ENCODE data around the gene LMAN2. TPM values are rescaled to one million over a fixed set of nuclear protein-coding genes. Genes with fewer than 3 reads are reported as not detected.

LMAN2 gene
- total RNA-seq, 2 experiments from 2014 or later, result 116 to 144 TPM

GRCh38 chr5:177372034-177372896 is 20.8 kb upstream of the LMAN2 start:
- CTCF ChIA-PET (ENCODE audit: unreplicated experiment), result interaction anchor here (0.6 kb wide), 2 partner anchors 129 to 170 kb away, joined by 3 read pairs; no protein-coding TSS in a partner anchor
- no peaks in the 10 kb centered on the region for H3K9me3 ChIP-seq (ENCODE audit: low read length)
- H3K9me2 ChIP-seq (ENCODE audit: insufficient read depth, low read length), result no peaks in the 10 kb centered on the region
- POLR2A ChIA-PET, result interaction anchor here (0.5 to 2.3 kb wide), 6 partner anchors 10 to 569 kb away, joined by 3 to 7 read pairs (median 4); partner anchors contain the start of gene LMAN2
- intact Hi-C loops (cut with micrococcal nuclease; ENCODE audit: unreplicated experiment), result no loop called here
- no peaks in the 10 kb centered on the region for H3K79me2 ChIP-seq (ENCODE audit: insufficient read depth, low read depth, low read length)
- no peak overlapping the region for H3K4me3 ChIP-seq (ENCODE audit: low read depth, low read length, poor library complexity, severe bottlenecking)
- BruUV-seq (replicated peaks), result no TSS peak
- peaks cover 42% of the 10 kb centered on the region for H3K4me1 ChIP-seq (ENCODE audit: insufficient read depth, low read length, poor library complexity, severe bottlenecking)
- peak overlapping the region; percentile 59 for H3K4me2 ChIP-seq (ENCODE audit: low read length)
- H3K36me3 ChIP-seq (ENCODE audit: insufficient read depth, low read length), result peaks cover 32% of the 10 kb centered on the region
- TF ChIP-seq EZH2phosphoT487 (IDR thresholded peaks at IDR 0.05; ENCODE audit: borderline replicate concordance, low read depth, low read length) (no peak), CTCF (conservative IDR thresholded peaks at IDR 0.05; ENCODE audit: low read length) (no peak)
- H3K27ac ChIP-seq (ENCODE audit: low read depth, low read length, poor library complexity, severe bottlenecking), result peak overlapping the region; percentile 32
- no peaks in the 10 kb centered on the region for H4K20me1 ChIP-seq (ENCODE audit: insufficient read depth, low read length)
- H2AFZ ChIP-seq (ENCODE audit: low read length), result no peak overlapping the region
- DNase-seq (ENCODE audit: low spot score), result no peak

GRCh38 chr5:177371120-177372033 is 19.9 kb upstream of the LMAN2 start:
- Histone ChIP-seq H3K79me2 (ENCODE audit: insufficient read depth, low read depth, low read length) (no peaks in the 10 kb centered on the region), H4K20me1 (ENCODE audit: insufficient read depth, low read length) (no peaks in the 10 kb centered on the region), H3K4me2 (ENCODE audit: low read length) (peak overlapping the region; percentile 59), H3K36me3 (ENCODE audit: insufficient read depth, low read length) (peaks cover 36% of the 10 kb centered on the region), H3K9me2 (ENCODE audit: insufficient read depth, low read length) (no peaks in the 10 kb centered on the region), H3K4me3 (ENCODE audit: low read depth, low read length, poor library complexity, severe bottlenecking) (peak overlapping the region; percentile 58), H2AFZ (ENCODE audit: low read length) (no peak overlapping the region), H3K9me3 (ENCODE audit: low read length) (no peaks in the 10 kb centered on the region), H3K4me1 (ENCODE audit: insufficient read depth, low read length, poor library complexity, severe bottlenecking) (peaks cover 42% of the 10 kb centered on the region), H3K27ac (ENCODE audit: low read depth, low read length, poor library complexity, severe bottlenecking) (no peak overlapping the region)
- intact Hi-C loops (cut with micrococcal nuclease; ENCODE audit: unreplicated experiment), result no loop called here
- POLR2A ChIA-PET, result interaction anchor here (0.6 to 2.3 kb wide), 8 partner anchors 10 to 20 kb away, joined by 3 to 7 read pairs (median 4); partner anchors contain the start of gene LMAN2
- DNase-seq (ENCODE audit: low spot score), result no peak
- TF ChIP-seq EZH2phosphoT487 (IDR thresholded peaks at IDR 0.05; ENCODE audit: borderline replicate concordance, low read depth, low read length), result no peak
- BruUV-seq (replicated peaks), result no TSS peak
- CTCF ChIA-PET (ENCODE audit: unreplicated experiment), result interaction anchor here (0.6 to 1.7 kb wide), 9 partner anchors 9 to 130 kb away, joined by 3 to 10 read pairs (median 5); partner anchors contain the start of gene SLC34A1

Data from OCI-LY7 (cell line).